ENCODE results near the gene TRIM32. TPM values are rescaled to one million over a fixed set of nuclear protein-coding genes. Genes with fewer than 3 reads are reported as not detected.

TRIM32 gene
- total RNA-seq, 4 donors from 2014 or later, result 4.1 to 40.2 (median 12.7) TPM

- TF ChIP-seq EP300 (IDR thresholded peaks at IDR 0.05; ENCODE audit: low read depth) (no peak), POLR2AphosphoS5 (IDR thresholded peaks at IDR 0.05) (no peak), CTCF (IDR thresholded peaks at IDR 0.05) (no peak), POLR2A (IDR thresholded peaks at IDR 0.05) (no peak)
- Histone ChIP-seq H3K27me3 (no peaks in the 10 kb centered on the region), H3K4me1 (no peaks in the 10 kb centered on the region), H3K27ac (no peak overlapping the region), H3K36me3 (no peaks in the 10 kb centered on the region), H3K4me3 (no peak overlapping the region), H3K9me3 (no peaks in the 10 kb centered on the region)
- intact Hi-C loops (cut with DNase I; ENCODE audit: low total_unique reads), result no loop called here
- in situ Hi-C loops (cut with MboI; ENCODE audit: low pct_ligation_motif_present in 1 of 4, low pct_unique_long_range_greater_than_20kb in 1 of 4, low sequenced_read_pairs in 3 of 4), result no loop called here
- WGBS, 2 donors (ENCODE audit: low coverage in 1 of 2), result 65 to 84% methylated on average over 2 of the region's 2 CpGs
- DNase-seq, result no peak
Observed at GRCh38 chr9:116721944-116722343, 34.8 kb downstream of the TRIM32 start.

- no peaks in the 10 kb centered on the region for H3K27me3 ChIP-seq
- no peak overlapping the region for H3K27ac ChIP-seq
- in situ Hi-C loops (cut with MboI; ENCODE audit: low pct_ligation_motif_present in 1 of 4, low pct_unique_long_range_greater_than_20kb in 1 of 4, low sequenced_read_pairs in 3 of 4) (no loop called here), intact Hi-C loops (cut with DNase I; ENCODE audit: low total_unique reads) (no loop called here)
- H3K9me3 ChIP-seq, result no peaks in the 10 kb centered on the region
- TF ChIP-seq EP300 (IDR thresholded peaks at IDR 0.05; ENCODE audit: low read depth) (no peak), CTCF (IDR thresholded peaks at IDR 0.05) (no peak), POLR2A (IDR thresholded peaks at IDR 0.05) (no peak), POLR2AphosphoS5 (IDR thresholded peaks at IDR 0.05) (no peak)
- H3K4me3 ChIP-seq, result no peak overlapping the region
- no peaks in the 10 kb centered on the region for H3K4me1 ChIP-seq
- 11% methylated on average over 3 of the region's 3 CpGs; no CpG with 5 or more reads in 1 of the 2 donors for WGBS, 2 donors (ENCODE audit: low coverage in 1 of 2)
- no peak for DNase-seq
- H3K36me3 ChIP-seq, result no peaks in the 10 kb centered on the region
Observed at GRCh38 chr9:116724123-116724522, 37.0 kb downstream of the TRIM32 start.

- no peak for DNase-seq
- no peaks in the 10 kb centered on the region for H3K36me3 ChIP-seq
- no peak overlapping the region for H3K27ac ChIP-seq
- no peaks in the 10 kb centered on the region for H3K4me1 ChIP-seq
- intact Hi-C loops (cut with DNase I; ENCODE audit: low total_unique reads) (no loop called here), in situ Hi-C loops (cut with MboI; ENCODE audit: low pct_ligation_motif_present in 1 of 4, low pct_unique_long_range_greater_than_20kb in 1 of 4, low sequenced_read_pairs in 3 of 4) (no loop called here)
- H3K4me3 ChIP-seq, result no peak overlapping the region
- no peaks in the 10 kb centered on the region for H3K27me3 ChIP-seq
- TF ChIP-seq POLR2AphosphoS5 (IDR thresholded peaks at IDR 0.05) (no peak), EP300 (IDR thresholded peaks at IDR 0.05; ENCODE audit: low read depth) (no peak), POLR2A (IDR thresholded peaks at IDR 0.05) (no peak), CTCF (IDR thresholded peaks at IDR 0.05) (no peak)
- H3K9me3 ChIP-seq, result no peaks in the 10 kb centered on the region
Observed at GRCh38 chr9:116726602-116727001, 39.5 kb downstream of the TRIM32 start.

GRCh38 chr9:116733010-116733641 is 46.0 kb downstream of the TRIM32 start:
- no peak for DNase-seq
- Histone ChIP-seq H3K4me1 (peaks cover 0 to 3% (median 0%) of the 10 kb centered on the region in 4 donors), H3K4me3 (no peak overlapping the region), H3K27ac (no peak overlapping the region), H3K9me3 (no peaks in the 10 kb centered on the region), H3K36me3 (no peaks in the 10 kb centered on the region), H3K27me3 (no peaks in the 10 kb centered on the region)
- in situ Hi-C loops (cut with MboI; ENCODE audit: low pct_ligation_motif_present in 1 of 4, low pct_unique_long_range_greater_than_20kb in 1 of 4, low sequenced_read_pairs in 3 of 4) (no loop called here), intact Hi-C loops (cut with DNase I; ENCODE audit: low total_unique reads) (loop anchor here (10.0 kb wide), 1 partner anchor 132 kb away; no protein-coding TSS in a partner anchor)
- 68 to 80% methylated on average over 3 to 9 of the region's 9 CpGs for WGBS, 2 donors (ENCODE audit: low coverage in 1 of 2)
- no peak for TF ChIP-seq EP300 (IDR thresholded peaks at IDR 0.05; ENCODE audit: low read depth)
- no peak for TF ChIP-seq CTCF (IDR thresholded peaks at IDR 0.05)
- TF ChIP-seq POLR2A (IDR thresholded peaks at IDR 0.05), result no peak
- no peak for TF ChIP-seq POLR2AphosphoS5 (IDR thresholded peaks at IDR 0.05)

Data from transverse colon (tissue), 4 donors.